PFSK-1 (cell line): ENCODE data around the gene FAM184B. TPM values are rescaled to one million over a fixed set of nuclear protein-coding genes. Genes with fewer than 3 reads are reported as not detected.

ENCODE experiments used
- FOXP2 ChIP-seq: optimal IDR thresholded peaks from 2 replicates; pipeline ENCODE3; 2011; ENCODE audit warnings: borderline replicate concordance, control low read depth, inconsistent platforms; ENCODE audit not compliant: insufficient read depth; ENCODE audit errors: extremely low read length, extremely low read depth
- POLR2AphosphoS5 ChIP-seq: IDR thresholded peaks from 2 replicates; pipeline ENCODE4 v1.6.1; 2012; ENCODE audit warnings: low read depth, mild to moderate bottlenecking, control low read depth, low read length, moderate library complexity
- SIN3A ChIP-seq: IDR thresholded peaks from 2 replicates; pipeline ENCODE4 v1.6.1; 2012; ENCODE audit warnings: mild to moderate bottlenecking, low read length, moderate library complexity, borderline replicate concordance; ENCODE audit not compliant: insufficient read depth
- TAF1 ChIP-seq: IDR thresholded peaks from 2 replicates; pipeline ENCODE4 v1.6.1; 2012; ENCODE audit warnings: low read length, control low read depth, borderline replicate concordance; ENCODE audit not compliant: insufficient read depth
- polyA plus RNA-seq: library from polyadenylated mRNA; unstranded; fragments of >200 nt; gene quantifications from one replicate; pipeline ENCODE4 v1.2.1, GENCODE V29; 2012; ENCODE audit warnings: low read depth, missing spikeins; ENCODE audit not compliant: insufficient read length
- TF ChIP-seq, protein P1 (sequence below), 2 experiments: IDR thresholded peaks; 2 replicates each; pipeline versions ENCODE4 v1.6.1 to v1.8.0; 2011 to 2012; ENCODE audit warnings: low read depth in 2 of 2, low read length in 2 of 2, control low read depth in 1 of 2, inconsistent platforms in 1 of 2, mild to moderate bottlenecking in 1 of 2, moderate library complexity in 1 of 2; ENCODE audit not compliant: insufficient read depth in 1 of 2

The FAM184B gene
- polyA plus RNA-seq, result not detected

DNA sequence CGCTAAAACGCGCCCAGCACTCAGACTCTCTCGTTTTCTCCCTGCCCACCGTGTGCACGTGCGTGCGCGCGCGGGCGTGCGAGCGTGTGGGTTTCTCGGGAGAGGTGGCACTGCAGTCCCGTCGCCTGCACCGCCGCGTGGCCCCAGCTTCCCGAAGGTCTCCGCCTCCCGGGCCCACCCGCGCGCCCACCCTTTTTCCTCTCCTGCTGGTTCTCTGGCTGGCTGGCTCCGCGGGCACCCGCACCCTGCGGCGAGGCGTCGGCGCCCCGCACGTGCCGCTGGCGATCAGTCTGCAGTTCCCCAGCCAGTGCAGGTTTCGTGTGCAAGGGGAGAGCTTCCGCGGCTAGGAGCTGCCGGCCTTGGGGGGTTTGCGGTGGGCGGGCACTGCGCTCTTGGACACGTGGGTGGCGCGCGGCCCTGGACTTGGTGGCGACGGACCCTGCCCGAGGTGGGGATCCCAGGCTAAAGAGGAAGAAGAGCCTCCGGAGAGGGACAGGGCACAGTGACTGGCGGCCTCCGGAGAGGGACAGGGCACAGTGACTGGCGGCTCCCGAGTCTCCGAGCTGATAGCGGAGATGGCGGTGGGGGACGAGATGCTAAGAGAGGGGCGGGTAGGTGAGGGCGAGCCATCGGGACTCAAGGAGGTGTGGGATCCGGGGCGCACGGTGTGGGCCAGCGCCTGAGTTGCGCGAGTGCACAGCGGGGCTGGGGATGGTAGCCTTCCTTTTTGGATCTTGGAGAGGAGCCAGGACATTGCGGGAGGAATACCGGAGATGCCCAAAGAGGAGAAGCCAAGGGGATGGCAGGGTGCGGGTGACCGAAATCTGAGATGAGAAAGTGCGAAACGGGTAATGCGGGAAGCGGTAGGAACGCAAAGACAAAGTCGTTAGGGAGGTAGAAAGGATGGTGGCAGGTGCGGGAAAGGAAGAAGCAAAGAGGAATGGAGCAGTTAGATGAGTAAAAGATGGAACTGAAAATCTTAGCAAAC, at the start of gene FAM184B:
TSS of gene FAM184B (minus strand) at position 322 of the 988 bp plus-strand sequence. CDS start 322 bp downstream, outside the sequence.
- no peak for TF ChIP-seq POLR2AphosphoS5
- no peak for TF ChIP-seq FOXP2
- TF ChIP-seq, protein P1, sequence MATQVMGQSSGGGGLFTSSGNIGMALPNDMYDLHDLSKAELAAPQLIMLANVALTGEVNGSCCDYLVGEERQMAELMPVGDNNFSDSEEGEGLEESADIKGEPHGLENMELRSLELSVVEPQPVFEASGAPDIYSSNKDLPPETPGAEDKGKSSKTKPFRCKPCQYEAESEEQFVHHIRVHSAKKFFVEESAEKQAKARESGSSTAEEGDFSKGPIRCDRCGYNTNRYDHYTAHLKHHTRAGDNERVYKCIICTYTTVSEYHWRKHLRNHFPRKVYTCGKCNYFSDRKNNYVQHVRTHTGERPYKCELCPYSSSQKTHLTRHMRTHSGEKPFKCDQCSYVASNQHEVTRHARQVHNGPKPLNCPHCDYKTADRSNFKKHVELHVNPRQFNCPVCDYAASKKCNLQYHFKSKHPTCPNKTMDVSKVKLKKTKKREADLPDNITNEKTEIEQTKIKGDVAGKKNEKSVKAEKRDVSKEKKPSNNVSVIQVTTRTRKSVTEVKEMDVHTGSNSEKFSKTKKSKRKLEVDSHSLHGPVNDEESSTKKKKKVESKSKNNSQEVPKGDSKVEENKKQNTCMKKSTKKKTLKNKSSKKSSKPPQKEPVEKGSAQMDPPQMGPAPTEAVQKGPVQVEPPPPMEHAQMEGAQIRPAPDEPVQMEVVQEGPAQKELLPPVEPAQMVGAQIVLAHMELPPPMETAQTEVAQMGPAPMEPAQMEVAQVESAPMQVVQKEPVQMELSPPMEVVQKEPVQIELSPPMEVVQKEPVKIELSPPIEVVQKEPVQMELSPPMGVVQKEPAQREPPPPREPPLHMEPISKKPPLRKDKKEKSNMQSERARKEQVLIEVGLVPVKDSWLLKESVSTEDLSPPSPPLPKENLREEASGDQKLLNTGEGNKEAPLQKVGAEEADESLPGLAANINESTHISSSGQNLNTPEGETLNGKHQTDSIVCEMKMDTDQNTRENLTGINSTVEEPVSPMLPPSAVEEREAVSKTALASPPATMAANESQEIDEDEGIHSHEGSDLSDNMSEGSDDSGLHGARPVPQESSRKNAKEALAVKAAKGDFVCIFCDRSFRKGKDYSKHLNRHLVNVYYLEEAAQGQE (IDR thresholded peaks at IDR 0.05; ENCODE audit: insufficient read depth in 1 of 2, low read depth in 2 of 2, low read length in 2 of 2), result no peak
- TF ChIP-seq TAF1, result no peak
- TF ChIP-seq SIN3A, result no peak

DNA sequence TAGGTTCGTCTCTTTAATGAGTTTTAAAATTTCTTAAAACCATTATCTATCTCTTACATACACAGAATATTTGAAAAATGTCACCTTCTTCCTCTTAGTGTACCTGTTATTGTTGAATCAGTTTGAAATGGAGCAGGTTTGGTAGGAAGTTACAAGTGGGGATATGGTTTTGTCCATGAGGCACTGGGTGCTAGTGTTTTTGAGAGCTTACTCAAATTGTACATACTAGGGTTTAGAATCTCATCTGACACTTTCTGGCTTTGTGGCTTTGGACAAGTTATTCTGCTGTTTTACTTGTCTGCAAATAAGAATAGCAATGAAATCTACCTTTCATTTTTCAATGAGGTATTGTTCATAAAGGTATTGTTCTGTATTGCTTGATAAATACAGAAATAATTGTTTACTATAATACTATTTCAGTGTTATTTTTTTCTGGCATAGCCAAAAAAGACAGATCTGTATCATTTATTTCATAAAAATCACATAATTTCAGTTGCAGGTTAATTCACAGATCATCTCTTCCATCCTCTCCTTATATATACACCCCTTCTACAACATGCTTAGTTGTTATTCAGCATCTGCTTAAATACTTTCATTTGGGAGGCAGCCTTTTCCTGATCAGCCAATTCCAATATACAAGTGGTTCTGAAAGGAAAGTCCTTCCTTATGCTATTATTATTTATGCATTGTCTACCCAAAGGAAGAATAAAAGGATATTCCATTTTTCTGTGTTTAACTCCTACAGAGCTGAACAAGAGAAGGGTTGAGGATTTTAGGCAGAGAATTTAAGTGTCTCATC, 42.6 kb upstream of the FAM184B start:
- TF ChIP-seq SIN3A (no peak), POLR2AphosphoS5 (no peak), FOXP2 (no peak), TAF1 (no peak)
- TF ChIP-seq, protein P1 (IDR thresholded peaks at IDR 0.05; ENCODE audit: insufficient read depth in 1 of 2, low read depth in 2 of 2, low read length in 2 of 2), result no peak

DNA sequence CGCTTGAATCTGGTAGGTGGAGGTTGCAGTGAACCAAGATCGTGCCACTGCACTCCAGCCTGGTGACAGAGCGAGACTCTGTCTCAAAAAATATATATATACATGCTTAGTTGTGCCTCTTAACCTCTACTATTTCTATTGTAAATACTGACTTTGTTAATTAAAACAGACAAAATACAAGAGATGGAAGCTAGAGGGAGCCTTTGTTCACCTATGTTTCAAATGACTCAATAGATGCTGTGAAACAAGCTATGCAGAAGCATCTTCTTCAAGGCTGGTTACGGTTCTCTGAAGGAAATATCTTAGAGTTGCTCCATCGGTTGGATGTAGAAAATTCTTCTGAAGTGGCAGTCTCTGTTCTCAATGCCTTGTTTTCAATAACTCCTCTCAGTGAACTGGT, 35.6 kb upstream of the FAM184B start:
- TF ChIP-seq FOXP2 (no peak), SIN3A (no peak), TAF1 (no peak), POLR2AphosphoS5 (no peak)
- TF ChIP-seq, protein P1 (IDR thresholded peaks at IDR 0.05; ENCODE audit: insufficient read depth in 1 of 2, low read depth in 2 of 2, low read length in 2 of 2), result no peak

DNA sequence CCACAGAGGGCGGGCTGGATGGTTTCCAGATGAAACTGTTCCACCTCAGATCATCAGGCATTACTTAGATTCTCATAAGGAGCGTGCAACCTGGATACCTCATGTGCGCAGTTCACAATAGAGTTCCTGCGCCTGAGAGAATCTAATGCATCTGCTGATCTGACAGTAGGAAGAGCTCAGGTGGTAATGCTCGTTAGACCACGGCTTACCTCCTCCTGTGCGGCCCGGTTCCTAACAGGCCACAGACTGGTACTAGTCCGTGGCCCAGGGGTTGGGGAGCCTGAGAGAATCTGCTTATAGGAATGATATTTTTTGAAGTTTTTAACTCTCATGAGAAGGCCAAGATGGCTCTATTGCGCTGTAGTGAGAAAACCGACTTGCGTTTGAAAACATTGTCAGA, 34.7 kb upstream of the FAM184B start:
- no peak for TF ChIP-seq POLR2AphosphoS5
- no peak for TF ChIP-seq FOXP2
- no peak for TF ChIP-seq SIN3A
- TF ChIP-seq TAF1, result no peak
- TF ChIP-seq, protein P1 (IDR thresholded peaks at IDR 0.05; ENCODE audit: insufficient read depth in 1 of 2, low read depth in 2 of 2, low read length in 2 of 2), result no peak
